Umbilical cord (tissue), 2 donors: Measurements from ENCODE around the gene SHMT2. TPM values are rescaled to one million over a fixed set of nuclear protein-coding genes. Genes with fewer than 3 reads are reported as not detected.

Experiments used
- DNase-seq: peaks from one replicate; pipeline ENCODE4 v3.0.0-alpha.2; 2015; ENCODE audit warnings: low spot score
- total RNA-seq: library from RNA; depleted of rRNA; stranded (reverse); fragments of >200 nt; gene quantifications from one replicate; pipeline ENCODE4 v1.2.3, GENCODE V29; 2014; ENCODE audit warnings: low replicate concordance; ENCODE audit not compliant: insufficient read depth

The SHMT2 gene
- total RNA-seq, 1 donor from 2014 or later = 156 TPM

DNA sequence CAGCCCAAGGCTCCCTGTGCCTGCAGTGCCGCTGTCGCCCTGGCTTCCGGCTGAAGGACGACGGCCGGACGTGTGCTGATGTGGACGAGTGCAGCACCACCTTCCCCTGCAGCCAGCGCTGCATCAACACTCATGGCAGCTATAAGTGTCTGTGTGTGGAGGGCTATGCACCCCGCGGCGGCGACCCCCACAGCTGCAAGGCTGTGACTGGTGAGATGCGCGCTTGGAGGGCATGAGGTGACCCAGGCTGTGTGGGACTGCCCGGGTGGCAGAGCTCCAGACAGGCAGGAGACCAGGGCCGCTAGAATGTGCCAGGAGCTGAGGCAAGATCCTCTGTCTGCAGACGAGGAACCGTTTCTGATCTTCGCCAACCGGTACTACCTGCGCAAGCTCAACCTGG, 32.6 kb upstream of the SHMT2 start:
- no peak for DNase-seq

DNA sequence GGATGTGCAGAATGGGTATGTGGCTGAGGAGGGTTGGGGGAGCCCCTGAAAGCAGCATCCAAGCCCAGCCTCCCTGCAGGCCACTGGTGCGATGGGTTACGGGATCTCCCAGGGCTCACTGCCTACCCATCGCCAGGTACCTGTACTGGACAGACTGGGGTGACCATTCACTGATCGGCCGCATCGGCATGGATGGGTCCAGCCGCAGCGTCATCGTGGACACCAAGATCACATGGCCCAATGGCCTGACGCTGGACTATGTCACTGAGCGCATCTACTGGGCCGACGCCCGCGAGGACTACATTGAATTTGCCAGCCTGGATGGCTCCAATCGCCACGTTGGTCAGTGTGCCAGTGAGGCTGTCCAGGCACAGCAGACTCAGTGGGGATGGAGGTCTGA, 31.2 kb upstream of the SHMT2 start:
- no peak for DNase-seq

DNA sequence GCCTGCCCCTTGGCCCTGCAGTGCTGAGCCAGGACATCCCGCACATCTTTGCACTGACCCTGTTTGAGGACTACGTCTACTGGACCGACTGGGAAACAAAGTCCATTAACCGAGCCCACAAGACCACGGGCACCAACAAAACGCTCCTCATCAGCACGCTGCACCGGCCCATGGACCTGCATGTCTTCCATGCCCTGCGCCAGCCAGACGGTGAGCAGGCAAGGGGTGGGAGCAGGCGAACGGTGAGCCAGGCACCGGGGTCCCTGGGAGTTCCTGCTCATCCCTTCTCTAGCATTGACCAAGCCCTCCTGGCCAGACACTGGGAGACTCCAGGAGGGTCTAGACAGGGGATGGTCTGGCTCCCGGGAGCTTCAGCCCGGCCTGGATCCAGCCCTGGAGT, 30.3 kb upstream of the SHMT2 start:
- DNase-seq = no peak

DNA sequence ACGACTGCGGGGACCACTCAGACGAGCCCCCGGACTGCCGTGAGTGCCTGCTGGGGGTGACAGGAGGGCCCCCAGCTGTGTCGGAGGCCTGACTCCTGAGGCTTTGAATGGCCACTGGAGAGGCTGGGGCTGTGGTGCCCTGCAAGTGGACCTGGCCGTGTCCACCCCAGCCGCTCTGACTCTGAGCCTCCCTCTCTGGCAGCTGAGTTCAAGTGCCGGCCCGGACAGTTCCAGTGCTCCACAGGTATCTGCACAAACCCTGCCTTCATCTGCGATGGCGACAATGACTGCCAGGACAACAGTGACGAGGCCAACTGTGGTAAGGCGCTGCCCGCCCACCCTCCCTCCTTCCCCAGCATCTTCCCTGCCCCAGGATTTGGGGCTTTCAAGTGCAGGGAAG, 29.0 kb upstream of the SHMT2 start:
- no peak for DNase-seq

DNA sequence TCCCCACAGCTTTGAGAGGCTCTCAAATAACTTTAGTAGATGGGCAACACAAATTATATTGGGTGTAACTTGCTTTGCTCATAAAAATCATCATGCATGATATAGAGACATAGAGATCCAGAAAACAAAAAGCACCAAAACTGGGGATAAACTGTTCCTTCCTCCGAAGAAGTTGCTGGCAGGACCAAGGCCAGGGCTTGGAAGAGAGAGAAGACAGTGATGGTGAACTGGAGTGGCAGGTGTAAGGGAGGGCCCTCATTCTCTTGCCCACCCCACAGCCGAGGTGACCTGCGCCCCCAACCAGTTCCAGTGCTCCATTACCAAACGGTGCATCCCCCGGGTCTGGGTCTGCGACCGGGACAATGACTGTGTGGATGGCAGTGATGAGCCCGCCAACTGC, 28.3 kb upstream of the SHMT2 start:
- no peak for DNase-seq

DNA sequence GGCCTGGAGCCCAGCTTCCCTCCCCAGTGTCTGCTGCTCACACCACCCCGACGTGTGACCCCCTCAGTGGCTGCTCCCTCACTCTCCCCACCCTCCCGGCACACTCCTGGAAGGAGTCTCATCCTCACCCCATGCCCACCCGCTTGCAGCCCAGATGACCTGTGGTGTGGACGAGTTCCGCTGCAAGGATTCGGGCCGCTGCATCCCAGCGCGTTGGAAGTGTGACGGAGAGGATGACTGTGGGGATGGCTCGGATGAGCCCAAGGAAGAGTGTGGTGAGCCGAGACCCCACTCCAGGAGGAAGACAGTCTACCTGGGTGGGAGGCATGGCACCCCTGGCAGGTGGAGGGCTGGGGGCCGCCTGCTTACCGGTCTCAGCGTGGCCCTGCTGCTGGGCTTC, 27.9 kb upstream of the SHMT2 start:
- no peak for DNase-seq

DNA sequence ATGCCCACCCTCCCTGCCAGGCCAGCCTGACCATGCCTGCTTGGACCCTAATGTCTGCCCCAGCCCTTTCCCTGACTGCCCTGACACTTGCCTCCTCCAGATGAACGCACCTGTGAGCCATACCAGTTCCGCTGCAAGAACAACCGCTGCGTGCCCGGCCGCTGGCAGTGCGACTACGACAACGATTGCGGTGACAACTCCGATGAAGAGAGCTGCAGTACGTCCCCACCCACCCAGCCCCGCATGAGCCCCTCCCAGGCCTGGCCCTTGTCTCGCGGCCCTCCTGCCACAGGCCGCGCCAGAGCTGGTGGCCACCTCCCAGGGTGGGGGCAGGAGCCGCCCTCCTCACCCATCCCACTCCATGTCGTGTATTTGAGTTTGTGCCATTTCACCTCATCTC, 27.2 kb upstream of the SHMT2 start:
- no peak for DNase-seq

DNA sequence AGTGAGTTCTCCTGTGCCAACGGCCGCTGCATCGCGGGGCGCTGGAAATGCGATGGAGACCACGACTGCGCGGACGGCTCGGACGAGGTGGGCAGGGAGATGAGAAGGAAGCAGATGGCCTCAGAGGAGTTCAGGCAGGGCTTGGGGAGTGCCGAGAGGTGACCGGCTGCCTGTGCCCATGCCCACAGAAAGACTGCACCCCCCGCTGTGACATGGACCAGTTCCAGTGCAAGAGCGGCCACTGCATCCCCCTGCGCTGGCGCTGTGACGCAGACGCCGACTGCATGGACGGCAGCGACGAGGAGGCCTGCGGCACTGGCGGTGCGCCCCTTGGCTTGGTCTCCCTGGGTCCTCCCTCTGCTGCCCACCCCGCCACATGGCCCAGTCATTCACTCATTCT, 26.3 kb upstream of the SHMT2 start:
- no peak for DNase-seq

DNA sequence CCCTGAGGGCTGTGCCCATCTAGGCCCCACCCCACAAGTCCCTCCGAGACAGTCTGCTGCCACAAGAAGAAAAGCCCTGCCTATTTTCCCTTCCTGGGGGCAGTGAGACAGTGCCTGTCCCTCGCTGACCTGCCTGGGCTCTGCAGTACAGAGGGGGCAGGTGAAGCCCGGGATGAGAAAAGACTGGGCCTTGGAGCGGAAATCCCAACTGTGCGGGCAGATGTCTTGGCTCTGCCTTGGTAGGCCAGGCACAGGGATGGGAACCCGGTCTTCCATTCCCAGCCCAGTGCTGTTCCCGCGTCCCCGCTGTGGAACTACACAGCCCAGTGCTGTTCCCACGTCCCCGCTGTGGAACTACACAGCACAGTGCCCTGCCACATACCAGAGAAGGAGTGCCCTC, 25.7 kb upstream of the SHMT2 start:
- no peak for DNase-seq

DNA sequence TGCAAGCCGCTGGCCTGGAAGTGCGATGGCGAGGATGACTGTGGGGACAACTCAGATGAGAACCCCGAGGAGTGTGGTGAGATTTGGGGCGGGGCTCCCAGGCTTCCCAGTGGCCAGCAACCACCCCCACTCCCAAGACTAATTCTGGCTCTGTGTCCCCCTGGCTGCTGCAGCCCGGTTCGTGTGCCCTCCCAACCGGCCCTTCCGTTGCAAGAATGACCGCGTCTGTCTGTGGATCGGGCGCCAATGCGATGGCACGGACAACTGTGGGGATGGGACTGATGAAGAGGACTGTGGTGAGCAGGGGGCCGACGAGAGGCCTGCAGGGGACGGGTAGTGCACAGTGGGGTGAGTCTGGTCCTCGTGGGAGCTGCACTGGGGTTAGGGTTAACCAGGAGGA, 25.1 kb upstream of the SHMT2 start:
- no peak for DNase-seq

DNA sequence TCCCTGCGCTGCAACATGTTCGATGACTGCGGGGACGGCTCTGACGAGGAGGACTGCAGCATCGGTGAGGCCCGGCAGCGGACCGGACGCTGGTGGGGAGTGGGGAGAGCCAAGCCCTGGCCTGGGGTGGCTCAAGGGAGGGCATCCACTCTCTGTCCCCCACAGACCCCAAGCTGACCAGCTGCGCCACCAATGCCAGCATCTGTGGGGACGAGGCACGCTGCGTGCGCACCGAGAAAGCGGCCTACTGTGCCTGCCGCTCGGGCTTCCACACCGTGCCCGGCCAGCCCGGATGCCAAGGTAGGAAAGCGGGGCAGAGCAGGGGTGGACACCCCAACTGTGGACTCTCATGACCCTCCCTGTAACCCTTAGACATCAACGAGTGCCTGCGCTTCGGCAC, 24.3 kb upstream of the SHMT2 start:
- no peak for DNase-seq

DNA sequence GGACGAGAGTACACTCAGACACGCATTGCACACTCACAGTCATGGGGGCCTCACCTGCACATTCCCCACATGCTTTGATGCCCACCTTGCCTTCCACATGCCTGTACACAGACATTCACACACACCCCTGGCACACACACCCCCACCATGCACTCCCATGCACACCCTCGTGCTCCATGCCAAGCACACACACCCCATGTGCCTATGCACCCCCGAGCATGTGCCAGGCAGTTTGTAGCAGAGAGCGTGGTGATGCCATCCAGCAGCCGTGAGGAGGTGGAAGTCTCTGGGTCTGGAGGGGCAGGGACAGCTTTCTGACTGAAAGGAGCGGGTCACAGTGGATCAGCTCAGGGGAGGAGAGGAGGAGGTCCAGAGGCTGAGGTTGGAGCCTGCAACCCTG, 23.6 kb upstream of the SHMT2 start:
- DNase-seq = no peak

DNA sequence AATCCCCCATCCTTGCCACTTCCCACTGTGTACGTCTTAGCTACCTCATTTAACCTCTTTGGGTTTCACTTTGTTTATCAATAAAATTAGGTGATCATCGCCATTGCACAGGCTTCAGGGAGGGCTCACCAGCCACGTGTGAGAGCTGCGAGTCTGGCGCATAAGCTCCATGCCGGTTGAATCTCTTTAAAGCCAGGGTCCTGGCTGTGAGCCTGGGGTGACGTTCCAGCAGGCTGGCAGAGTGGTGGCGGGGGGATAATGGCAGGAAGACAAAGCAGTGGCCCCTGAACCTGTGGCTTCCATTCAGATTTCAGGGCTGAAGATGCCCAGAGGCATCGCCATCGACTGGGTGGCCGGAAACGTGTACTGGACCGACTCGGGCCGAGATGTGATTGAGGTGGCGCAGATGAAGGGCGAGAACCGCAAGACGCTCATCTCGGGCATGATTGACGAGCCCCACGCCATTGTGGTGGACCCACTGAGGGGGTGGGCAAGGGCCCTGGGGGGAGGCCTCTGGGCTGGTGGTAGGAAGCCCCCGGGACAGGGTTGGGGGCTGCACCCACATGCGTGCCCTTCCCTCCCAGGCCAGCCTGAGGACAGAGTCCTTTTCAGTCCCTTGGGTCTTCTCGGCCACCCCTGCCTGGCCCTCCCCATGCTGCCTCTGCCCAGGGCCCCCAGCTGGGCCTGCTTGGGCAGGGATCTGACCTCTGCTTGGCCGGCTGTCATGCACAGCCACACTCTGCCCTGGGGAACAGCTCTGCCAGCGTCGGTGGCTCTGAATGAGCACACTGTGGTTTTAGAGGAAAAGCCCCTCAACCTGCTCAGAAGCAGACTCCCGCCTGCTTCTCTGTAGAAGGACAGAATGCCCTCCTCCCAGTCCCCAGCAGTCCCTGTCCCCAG, 21.5 kb upstream of the SHMT2 start:
- DNase-seq = no peak

DNA sequence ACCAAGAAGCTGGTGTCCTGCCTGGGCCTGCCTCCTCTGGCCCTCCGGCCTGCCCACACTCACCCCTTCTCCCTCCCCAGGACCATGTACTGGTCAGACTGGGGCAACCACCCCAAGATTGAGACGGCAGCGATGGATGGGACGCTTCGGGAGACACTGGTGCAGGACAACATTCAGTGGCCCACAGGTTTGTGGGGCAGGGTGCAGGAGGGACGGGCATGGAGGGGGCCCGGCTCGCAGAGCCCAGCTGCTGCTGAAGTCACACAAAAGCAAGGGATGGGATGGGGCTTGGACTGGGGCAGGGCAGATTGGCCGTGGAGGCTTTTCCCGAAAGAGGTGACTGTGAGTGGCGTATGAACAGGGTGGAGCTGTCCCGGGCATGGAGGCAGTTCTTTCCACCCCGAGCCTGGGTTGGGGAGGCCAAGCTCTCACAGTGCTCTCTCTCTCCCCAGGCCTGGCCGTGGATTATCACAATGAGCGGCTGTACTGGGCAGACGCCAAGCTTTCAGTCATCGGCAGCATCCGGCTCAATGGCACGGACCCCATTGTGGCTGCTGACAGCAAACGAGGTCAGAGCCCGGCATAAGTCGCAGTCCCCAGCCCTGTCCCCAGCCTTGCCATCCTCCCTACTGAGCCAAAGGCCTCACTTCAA, 20.8 kb upstream of the SHMT2 start:
- no peak for DNase-seq

DNA sequence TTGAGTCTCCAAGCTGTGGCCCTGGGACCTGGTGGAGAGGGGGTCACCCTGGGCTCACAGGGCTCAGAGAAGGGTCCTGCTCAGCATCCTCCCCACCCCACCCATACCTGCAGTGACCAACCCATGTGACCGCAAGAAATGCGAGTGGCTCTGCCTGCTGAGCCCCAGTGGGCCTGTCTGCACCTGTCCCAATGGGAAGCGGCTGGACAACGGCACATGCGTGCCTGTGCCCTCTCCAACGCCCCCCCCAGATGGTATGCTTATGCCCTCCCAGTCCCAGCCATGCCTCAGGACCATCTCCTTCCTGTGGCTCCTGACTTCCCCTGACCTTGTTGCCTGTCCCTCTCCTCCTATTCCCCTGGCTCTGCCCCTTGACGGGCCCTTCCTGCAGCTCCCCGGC, 19.6 kb upstream of the SHMT2 start:
- DNase-seq = no peak

DNA sequence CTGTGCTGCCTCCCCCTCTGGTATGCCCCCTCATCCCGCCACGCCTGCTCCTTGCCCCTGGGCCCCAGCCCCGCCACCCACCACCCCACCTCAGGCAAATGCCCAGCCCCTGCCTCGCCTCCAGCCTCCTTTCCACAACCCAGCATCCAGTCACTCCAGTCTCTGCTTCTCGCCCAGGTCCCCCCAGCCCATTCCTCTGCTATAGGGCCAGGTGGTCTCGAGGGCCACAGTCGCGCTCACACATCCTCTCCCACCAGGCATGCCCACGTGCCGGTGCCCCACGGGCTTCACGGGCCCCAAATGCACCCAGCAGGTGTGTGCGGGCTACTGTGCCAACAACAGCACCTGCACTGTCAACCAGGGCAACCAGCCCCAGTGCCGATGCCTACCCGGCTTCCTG, 19.1 kb upstream of the SHMT2 start:
- DNase-seq = no peak

DNA sequence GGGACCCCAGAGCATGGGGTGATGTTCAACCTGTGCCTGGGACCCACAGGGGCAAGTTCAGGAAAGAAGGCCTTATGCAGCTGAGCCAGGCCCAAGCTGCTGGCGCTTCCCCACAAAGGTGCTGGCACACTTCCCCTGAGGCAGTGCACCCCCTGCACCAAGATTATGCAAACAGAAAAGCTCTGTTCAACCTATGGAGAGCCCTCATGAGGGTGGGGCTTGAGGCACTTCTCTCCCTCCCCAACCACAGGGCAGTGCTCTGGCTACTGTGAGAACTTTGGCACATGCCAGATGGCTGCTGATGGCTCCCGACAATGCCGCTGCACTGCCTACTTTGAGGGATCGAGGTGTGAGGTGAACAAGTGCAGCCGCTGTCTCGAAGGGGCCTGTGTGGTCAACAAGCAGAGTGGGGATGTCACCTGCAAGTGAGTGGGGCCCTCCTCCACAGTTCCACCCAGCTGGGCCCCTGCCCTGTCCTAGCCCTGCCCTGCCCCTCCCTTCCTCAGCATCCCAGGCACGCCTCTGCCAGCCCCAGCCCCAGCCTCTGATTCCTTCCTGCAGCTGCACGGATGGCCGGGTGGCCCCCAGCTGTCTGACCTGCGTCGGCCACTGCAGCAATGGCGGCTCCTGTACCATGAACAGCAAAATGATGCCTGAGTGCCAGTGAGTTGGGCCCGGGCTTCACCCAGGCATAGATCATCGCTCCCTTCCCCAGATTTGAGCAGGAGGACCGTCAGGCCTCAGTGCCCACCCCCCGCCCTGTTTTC, 18.4 kb upstream of the SHMT2 start:
- DNase-seq = no peak

DNA sequence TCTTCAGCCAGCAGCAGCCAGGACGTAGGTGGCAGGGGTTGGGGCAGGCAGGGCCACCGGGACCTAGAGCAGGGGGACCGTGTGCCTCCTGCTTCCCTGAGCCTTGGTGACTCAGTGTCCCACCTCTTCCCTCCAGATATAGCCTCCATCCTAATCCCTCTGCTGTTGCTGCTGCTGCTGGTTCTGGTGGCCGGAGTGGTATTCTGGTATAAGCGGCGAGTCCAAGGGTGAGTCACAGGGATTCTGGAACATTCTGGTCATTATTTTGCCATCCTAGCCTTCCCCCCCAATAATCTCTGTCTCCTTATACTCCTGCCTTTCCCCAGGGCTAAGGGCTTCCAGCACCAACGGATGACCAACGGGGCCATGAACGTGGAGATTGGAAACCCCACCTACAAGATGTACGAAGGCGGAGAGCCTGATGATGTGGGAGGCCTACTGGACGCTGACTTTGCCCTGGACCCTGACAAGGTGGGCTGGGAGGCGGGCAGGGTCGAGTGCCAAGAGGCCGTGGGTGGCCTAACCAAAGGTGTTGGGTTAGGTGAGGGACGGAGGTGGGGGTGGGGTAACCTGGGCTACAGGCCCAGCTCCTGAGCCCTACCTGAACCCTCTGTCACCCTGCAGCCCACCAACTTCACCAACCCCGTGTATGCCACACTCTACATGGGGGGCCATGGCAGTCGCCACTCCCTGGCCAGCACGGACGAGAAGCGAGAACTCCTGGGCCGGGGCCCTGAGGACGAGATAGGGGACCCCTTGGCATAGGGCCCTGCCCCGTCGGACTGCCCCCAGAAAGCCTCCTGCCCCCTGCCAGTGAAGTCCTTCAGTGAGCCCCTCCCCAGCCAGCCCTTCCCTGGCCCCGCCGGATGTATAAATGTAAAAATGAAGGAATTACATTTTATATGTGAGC, 17.5 kb upstream of the SHMT2 start:
- no peak for DNase-seq

DNA sequence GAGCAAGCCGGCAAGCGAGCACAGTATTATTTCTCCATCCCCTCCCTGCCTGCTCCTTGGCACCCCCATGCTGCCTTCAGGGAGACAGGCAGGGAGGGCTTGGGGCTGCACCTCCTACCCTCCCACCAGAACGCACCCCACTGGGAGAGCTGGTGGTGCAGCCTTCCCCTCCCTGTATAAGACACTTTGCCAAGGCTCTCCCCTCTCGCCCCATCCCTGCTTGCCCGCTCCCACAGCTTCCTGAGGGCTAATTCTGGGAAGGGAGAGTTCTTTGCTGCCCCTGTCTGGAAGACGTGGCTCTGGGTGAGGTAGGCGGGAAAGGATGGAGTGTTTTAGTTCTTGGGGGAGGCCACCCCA, 16.8 kb upstream of the SHMT2 start:
- no peak for DNase-seq

DNA sequence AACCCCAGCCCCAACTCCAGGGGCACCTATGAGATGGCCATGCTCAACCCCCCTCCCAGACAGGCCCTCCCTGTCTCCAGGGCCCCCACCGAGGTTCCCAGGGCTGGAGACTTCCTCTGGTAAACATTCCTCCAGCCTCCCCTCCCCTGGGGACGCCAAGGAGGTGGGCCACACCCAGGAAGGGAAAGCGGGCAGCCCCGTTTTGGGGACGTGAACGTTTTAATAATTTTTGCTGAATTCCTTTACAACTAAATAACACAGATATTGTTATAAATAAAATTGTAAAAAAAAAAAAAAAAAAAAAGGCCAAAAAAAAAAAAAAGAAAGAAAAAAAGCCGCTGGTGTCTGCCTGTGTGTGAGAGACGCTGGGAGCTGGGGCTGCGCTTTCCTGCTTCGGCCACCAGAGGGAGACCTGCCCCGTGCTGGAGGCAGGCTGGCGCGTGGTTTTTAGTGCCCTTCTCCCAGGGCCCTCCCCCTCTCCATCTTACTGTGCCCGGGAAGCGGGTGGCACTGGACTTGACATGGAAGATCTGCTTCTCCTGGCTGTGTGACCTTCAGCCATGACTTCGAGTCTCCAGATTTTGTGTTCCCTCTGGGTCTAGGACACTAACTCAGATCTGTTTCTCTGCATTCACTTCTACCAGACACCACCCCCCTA, 16.3 kb upstream of the SHMT2 start:
- DNase-seq = peak; percentile 90

DNA sequence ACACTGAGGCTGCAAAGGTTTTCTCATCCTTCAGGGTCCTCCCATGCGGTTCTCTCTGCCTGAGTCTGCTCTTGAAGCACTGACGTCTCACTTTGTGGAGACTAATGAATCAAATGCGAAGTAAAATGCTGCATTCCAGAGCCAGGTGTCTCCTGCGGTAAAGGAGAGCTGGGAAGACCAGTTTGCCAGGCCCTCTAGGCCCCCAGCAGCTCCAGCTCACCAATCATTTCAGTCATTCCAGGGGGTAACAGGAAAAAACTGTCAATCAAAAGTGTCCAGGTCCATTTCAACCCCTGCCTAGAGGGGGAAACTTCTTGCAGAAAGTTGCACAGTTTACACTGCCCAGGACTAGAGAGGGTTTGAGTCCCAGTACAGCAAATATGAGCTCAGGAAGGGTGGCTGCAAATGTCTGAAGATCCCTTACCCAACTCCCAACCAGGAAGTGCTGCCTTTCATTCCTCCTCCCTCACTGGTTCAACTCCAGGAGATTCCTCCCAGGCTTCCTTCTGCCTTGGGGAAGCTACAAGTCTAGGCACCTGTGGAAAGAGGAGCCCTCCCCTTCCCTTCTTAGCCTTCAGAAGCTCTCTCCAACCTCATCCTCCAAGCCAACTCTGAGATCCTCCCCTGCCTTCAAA, 15.6 kb upstream of the SHMT2 start:
- DNase-seq = peak; percentile 60
